Endodermal cell (in vitro differentiated cells): Measurements from ENCODE around the gene GADL1. TPM values are rescaled to one million over a fixed set of nuclear protein-coding genes. Genes with fewer than 3 reads are reported as not detected.

Experiments
- DNase-seq: peaks from one replicate; pipeline ENCODE4 v3.0.0-alpha.2; 2017
- H3K27ac ChIP-seq: 2 replicates; pipeline ENCODE4 v1.5.1; 2013; ENCODE audit warnings: mild to moderate bottlenecking, low read depth, low read length, moderate library complexity
- H3K27me3 ChIP-seq: 2 replicates; pipeline ENCODE4 v1.6.1; 2013; ENCODE audit warnings: mild to moderate bottlenecking, low read length, moderate library complexity; ENCODE audit not compliant: insufficient read depth, control insufficient read depth, poor library complexity, severe bottlenecking
- H3K36me3 ChIP-seq: 2 replicates; pipeline ENCODE4 v1.7.0; 2013; ENCODE audit warnings: mild to moderate bottlenecking, low read length, moderate library complexity; ENCODE audit not compliant: control insufficient read depth, insufficient read depth
- H3K4me1 ChIP-seq: one replicate; pipeline ENCODE4 v1.7.0; 2013; ENCODE audit warnings: low read length; ENCODE audit not compliant: control insufficient read depth, insufficient read depth
- H3K4me3 ChIP-seq: 2 replicates; pipeline ENCODE4 v1.5.1; 2013; ENCODE audit warnings: mild to moderate bottlenecking, low read length, moderate library complexity
- H3K9ac ChIP-seq: 2 replicates; pipeline ENCODE4 v1.6.1; 2013; ENCODE audit warnings: mild to moderate bottlenecking, low read length, moderate library complexity; ENCODE audit not compliant: poor library complexity, severe bottlenecking; ENCODE audit errors: extremely low read depth
- H3K9me3 ChIP-seq: 2 replicates; pipeline ENCODE4 v1.6.1; 2013; ENCODE audit warnings: mild to moderate bottlenecking, low read length, moderate library complexity; ENCODE audit not compliant: control insufficient read depth
- H3K27ac Mint-ChIP-seq: 2 replicates; pipeline ENCODE4 v1.8.0; 2020; ENCODE audit warnings: mixed read lengths
- H3K27me3 Mint-ChIP-seq: 2 replicates; pipeline ENCODE4 v1.8.0; 2021; ENCODE audit warnings: mild to moderate bottlenecking, mixed read lengths; ENCODE audit not compliant: insufficient read depth
- H3K36me3 Mint-ChIP-seq: 2 replicates; pipeline ENCODE4 v1.8.0; 2020; ENCODE audit warnings: low read depth, mixed read lengths
- H3K4me1 Mint-ChIP-seq: 2 replicates; pipeline ENCODE4 v1.8.0; 2020; ENCODE audit warnings: mixed read lengths
- H3K4me3 Mint-ChIP-seq: 2 replicates; pipeline ENCODE4 v1.8.0; 2020; ENCODE audit warnings: mild to moderate bottlenecking, moderate library complexity, mixed read lengths
- H3K9me3 Mint-ChIP-seq: 2 replicates; pipeline ENCODE4 v1.8.0; 2020; ENCODE audit warnings: mild to moderate bottlenecking, mixed read lengths
- WGBS, 2 experiments: methylation state at CpG; one replicate each; pipeline versions ENCODE4 v1.1.5 to v1.1.7; 2013; ENCODE audit warnings: missing lambda C conversion rate in 2 of 2, mixed read lengths in 1 of 2; ENCODE audit not compliant: insufficient coverage in 1 of 2, insufficient read length in 1 of 2; 5-methylcytosine and 5-hydroxymethylcytosine counted together
- total RNA-seq, 2 donors: library from RNA; stranded (reverse); fragmentation: NEBNext Ultra II Directional in 1 of 2; extraction: Animal tissue kit (Norgen Biotek cat#: 25700) in 1 of 2; gene quantifications; 2 replicates in 1 of 2; 3 replicates in 1 of 2; pipeline ENCODE4 v1.2.1, GENCODE V29; 2021
- TF ChIP-seq, protein P1 (sequence below): fragments of 200-600 bp; sonication (generic); conservative IDR thresholded peaks from 2 replicates; pipeline ENCODE4 v1.5.0; 2021; ENCODE audit warnings: antibody characterized with exemption, mild to moderate bottlenecking

Gene GADL1
- total RNA-seq, 2 donors from 2014 or later = 0.11 TPM; not detected in 1

GRCh38 chr3:30696403-30696819, 198.1 kb downstream of the GADL1 start:
- no peaks in the 10 kb centered on the region for H3K9me3 Mint-ChIP-seq
- H3K36me3 ChIP-seq = peaks cover 21% of the 10 kb centered on the region
- no peak for DNase-seq
- no peak overlapping the region for H3K4me3 Mint-ChIP-seq
- no peak overlapping the region for H3K9ac ChIP-seq
- peaks cover 19% of the 10 kb centered on the region for H3K36me3 Mint-ChIP-seq
- H3K27me3 Mint-ChIP-seq = no peaks in the 10 kb centered on the region
- no peaks in the 10 kb centered on the region for H3K27me3 ChIP-seq
- H3K4me3 ChIP-seq = no peak overlapping the region
- 78 to 88% methylated on average over 1 to 3 of the region's 3 CpGs for WGBS, 2 experiments
- H3K27ac ChIP-seq = no peak overlapping the region
- no peak overlapping the region for H3K27ac Mint-ChIP-seq
- peaks cover 22% of the 10 kb centered on the region for H3K4me1 Mint-ChIP-seq
- H3K9me3 ChIP-seq = no peaks in the 10 kb centered on the region
- TF ChIP-seq, protein P1, sequence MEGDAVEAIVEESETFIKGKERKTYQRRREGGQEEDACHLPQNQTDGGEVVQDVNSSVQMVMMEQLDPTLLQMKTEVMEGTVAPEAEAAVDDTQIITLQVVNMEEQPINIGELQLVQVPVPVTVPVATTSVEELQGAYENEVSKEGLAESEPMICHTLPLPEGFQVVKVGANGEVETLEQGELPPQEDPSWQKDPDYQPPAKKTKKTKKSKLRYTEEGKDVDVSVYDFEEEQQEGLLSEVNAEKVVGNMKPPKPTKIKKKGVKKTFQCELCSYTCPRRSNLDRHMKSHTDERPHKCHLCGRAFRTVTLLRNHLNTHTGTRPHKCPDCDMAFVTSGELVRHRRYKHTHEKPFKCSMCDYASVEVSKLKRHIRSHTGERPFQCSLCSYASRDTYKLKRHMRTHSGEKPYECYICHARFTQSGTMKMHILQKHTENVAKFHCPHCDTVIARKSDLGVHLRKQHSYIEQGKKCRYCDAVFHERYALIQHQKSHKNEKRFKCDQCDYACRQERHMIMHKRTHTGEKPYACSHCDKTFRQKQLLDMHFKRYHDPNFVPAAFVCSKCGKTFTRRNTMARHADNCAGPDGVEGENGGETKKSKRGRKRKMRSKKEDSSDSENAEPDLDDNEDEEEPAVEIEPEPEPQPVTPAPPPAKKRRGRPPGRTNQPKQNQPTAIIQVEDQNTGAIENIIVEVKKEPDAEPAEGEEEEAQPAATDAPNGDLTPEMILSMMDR = no peak
- H3K4me1 ChIP-seq = peaks cover 5% of the 10 kb centered on the region

- Mint-ChIP-seq H3K9me3 (no peaks in the 10 kb centered on the region), H3K36me3 (peaks cover 18% of the 10 kb centered on the region), H3K27me3 (no peaks in the 10 kb centered on the region), H3K4me1 (peaks cover 22% of the 10 kb centered on the region), H3K27ac (no peak overlapping the region), H3K4me3 (no peak overlapping the region)
- H3K27me3 ChIP-seq = no peaks in the 10 kb centered on the region
- DNase-seq = no peak
- H3K4me3 ChIP-seq = no peak overlapping the region
- 95 to 100% methylated on average over 4 to 6 of the region's 6 CpGs for WGBS, 2 experiments
- H3K9me3 ChIP-seq = no peaks in the 10 kb centered on the region
- H3K36me3 ChIP-seq = peaks cover 28% of the 10 kb centered on the region
- H3K9ac ChIP-seq = no peak overlapping the region
- H3K27ac ChIP-seq = no peak overlapping the region
- TF ChIP-seq, protein P1 = no peak
- H3K4me1 ChIP-seq = peaks cover 5% of the 10 kb centered on the region
Observed at GRCh38 chr3:30695302-30696061, 199.0 kb downstream of the GADL1 start.

GRCh38 chr3:30694668-30695067, 199.8 kb downstream of the GADL1 start:
- Histone ChIP-seq H3K4me3 (no peak overlapping the region), H3K9ac (no peak overlapping the region), H3K27ac (no peak overlapping the region), H3K9me3 (no peaks in the 10 kb centered on the region), H3K36me3 (peaks cover 35% of the 10 kb centered on the region), H3K4me1 (peaks cover 5% of the 10 kb centered on the region), H3K27me3 (no peaks in the 10 kb centered on the region)
- DNase-seq = no peak
- Mint-ChIP-seq H3K9me3 (no peaks in the 10 kb centered on the region), H3K36me3 (peaks cover 21% of the 10 kb centered on the region), H3K4me3 (no peak overlapping the region), H3K27me3 (no peaks in the 10 kb centered on the region), H3K27ac (no peak overlapping the region), H3K4me1 (peaks cover 24% of the 10 kb centered on the region)
- TF ChIP-seq, protein P1 = no peak
- 97 to 100% methylated on average over 1 to 3 of the region's 3 CpGs for WGBS, 2 experiments
